Putamen (tissue), 1 donor: Measurements from ENCODE around the gene TRIM26.
"Not testable (repeated sequence)": the region's sequence is repeated elsewhere in the genome, so short reads cannot be mapped to it uniquely, and the experiment has no call there.

Experiments
- DNase-seq: peaks from one replicate; pipeline ENCODE4 v3.0.0-alpha.2; 2016; ENCODE audit warnings: low spot score

The TRIM26 gene

DNA sequence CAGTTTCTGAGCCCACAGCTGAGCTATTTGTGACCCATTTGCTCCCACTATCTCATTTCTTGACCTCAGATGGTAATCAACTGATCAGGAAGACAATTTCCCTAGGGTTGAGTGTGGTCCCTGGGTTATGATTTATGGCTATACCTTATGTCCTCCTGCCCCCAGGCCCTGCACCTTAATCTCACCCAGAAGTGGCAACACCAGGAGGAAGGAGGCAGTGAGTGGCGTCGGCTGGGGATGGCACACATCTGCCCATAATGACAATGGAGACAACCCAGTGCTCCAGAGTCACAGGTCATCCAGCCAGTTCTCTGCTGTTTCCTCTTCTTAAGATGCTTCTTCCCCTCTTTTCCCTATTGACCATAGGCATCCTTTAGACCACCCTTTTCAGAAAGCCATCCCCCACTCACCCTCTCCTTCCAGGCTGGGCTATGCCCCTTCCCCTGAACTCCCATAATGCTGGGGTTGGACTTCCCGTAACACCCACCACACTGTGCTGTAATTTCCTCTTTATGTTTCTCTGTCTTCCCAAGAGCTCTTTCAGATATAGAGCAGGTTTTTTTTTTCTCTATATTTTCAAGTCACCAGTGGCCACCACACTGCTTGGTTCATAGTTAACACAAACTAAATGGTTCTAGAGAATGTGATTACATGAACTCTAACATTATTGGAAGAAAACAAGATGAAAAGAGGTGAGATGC, 60.1 kb downstream of the TRIM26 start:
- DNase-seq: no peak

GRCh38 chr6:30152016-30152673, 61.1 kb downstream of the TRIM26 start:
- no peak for DNase-seq

- no peak for DNase-seq
Measured at GRCh38 chr6:30151580-30151979, 61.6 kb downstream of the TRIM26 start.

- no peak for DNase-seq
Measured at GRCh38 chr6:30150671-30151395, 62.4 kb downstream of the TRIM26 start.

- no peak for DNase-seq
Measured at GRCh38 chr6:30149858-30150550, 63.2 kb downstream of the TRIM26 start.

- no peak for DNase-seq
Measured at GRCh38 chr6:30149234-30149633, 64.0 kb downstream of the TRIM26 start.

- DNase-seq: no peak
Measured at GRCh38 chr6:30147096-30147495, 66.1 kb downstream of the TRIM26 start.

DNA sequence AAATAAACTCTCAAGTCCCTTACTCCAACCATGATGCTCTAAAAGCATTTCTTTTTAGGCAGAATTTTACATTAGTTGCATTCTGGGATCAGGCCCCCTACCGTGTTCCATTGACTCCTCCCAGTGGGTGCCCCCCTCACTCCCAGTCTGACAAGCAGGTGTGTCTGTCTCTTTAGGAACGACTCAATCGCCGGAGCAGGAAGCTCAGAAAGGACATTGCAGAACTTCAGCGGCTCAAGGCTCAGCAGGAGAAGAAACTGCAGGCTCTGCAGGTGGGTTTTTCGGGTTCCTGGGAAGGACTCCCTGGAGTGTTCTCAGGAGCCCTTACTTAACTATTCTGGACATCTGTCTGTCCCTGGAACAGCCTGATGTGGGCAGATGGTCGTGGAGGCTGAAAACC, 67.4 kb downstream of the TRIM26 start:
- no peak for DNase-seq

DNA sequence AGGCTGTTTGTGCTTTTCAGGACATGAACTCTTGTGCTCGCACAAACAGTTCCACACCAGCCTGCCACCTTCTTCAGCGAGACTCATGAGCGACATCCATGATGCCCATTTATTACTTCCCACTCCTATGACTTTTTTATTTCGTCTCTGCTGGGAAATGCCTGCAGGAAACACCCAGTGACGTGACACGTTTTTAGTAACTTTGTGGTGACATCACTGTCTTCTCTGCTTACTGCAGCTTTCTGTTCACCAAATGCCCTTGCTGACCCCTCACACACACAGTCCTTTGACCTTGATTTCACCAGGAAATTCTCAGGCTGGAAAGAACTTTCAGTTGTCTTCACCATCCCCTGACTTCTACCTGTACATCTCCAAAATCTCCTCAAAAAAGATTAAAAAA, 68.4 kb downstream of the TRIM26 start:
- no peak for DNase-seq

GRCh38 chr6:30143780-30144179, 69.4 kb downstream of the TRIM26 start:
- no peak for DNase-seq

- no peak for DNase-seq
Measured at GRCh38 chr6:30142665-30143064, 70.5 kb downstream of the TRIM26 start.

DNA sequence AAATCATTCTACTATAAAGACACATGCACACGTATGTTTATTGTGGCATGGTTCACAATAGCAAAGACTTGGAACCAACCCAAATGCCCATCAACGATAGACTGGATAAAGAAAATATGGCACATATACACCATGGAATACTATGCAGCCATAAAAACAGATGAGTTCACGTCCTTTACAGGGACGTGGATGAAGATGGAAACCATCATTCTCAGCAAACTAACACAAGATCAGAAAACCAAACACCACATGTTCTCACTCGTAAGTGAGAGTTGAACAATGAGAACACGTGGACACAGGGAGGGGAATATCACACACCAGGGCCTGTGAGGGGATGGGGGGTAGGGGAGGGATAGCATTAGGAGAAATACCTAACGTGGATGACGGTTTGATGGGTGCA, 73.0 kb downstream of the TRIM26 start:
- not testable (repeated sequence) for DNase-seq

DNA sequence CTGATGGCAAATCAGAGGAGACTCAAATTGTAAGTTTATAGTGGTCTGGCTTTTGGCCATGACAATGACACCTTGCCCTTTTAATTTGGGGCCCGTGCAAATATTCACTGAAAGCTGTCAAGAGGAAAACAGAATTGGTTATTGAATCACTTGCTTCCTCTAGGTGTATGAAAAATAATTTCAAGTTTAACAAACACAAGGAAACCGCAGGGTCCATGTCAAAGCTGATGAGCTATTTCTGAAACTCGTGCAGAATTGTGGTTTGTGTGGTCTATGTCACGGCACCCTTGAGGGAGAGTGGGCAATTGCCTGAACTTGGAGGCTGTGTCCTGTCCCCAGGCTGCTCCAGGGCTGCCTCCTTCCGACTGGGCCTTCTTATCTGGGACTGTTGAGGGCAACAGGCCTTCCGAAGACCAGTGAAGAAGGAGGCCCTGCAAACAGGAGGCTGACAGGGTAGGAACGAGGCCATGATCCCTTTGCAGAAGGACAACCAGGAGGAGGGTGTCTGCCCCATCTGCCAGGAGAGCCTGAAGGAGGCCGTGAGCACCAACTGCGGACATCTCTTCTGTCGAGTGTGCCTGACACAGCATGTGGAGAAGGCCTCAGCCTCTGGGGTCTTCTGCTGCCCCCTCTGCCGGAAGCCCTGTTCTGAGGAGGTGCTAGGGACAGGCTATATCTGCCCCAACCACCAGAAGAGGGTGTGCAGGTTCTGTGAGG, 76.5 kb downstream of the TRIM26 start:
- no peak for DNase-seq

- no peak for DNase-seq
Measured at GRCh38 chr6:30135757-30136156, 77.4 kb downstream of the TRIM26 start, which contains the start of gene TRIM40. TSS of gene TRIM40 (plus strand) at chr6:30136140. CDS start at chr6:30137037, 897 bp downstream.

GRCh38 chr6:30135147-30135546, 78.1 kb downstream of the TRIM26 start:
- no peak for DNase-seq
